H1 (cell line): ENCODE results near the gene TRIM6. TPM values are rescaled to one million over a fixed set of nuclear protein-coding genes. Genes with fewer than 3 reads are reported as not detected.

ENCODE experiments used
- BRCA1 ChIP-seq: IDR thresholded peaks from 2 replicates; pipeline ENCODE4 v1.6.1; 2012; ENCODE audit warnings: low read depth, low read length, improper control_type of control experiment
- CHD1 ChIP-seq: IDR thresholded peaks from 2 replicates; pipeline ENCODE4 v1.6.1; 2012; ENCODE audit warnings: low read depth, low read length, improper control_type of control experiment
- CHD7 ChIP-seq: fragments of 300-600 bp; sonication (generic); IDR thresholded peaks from 2 replicates; pipeline ENCODE4 v1.7.1; 2012; ENCODE audit warnings: low read length, moderate library complexity, mild to moderate bottlenecking, inconsistent platforms; ENCODE audit not compliant: insufficient replicate concordance
- CTBP2 ChIP-seq: IDR thresholded peaks from 2 replicates; pipeline ENCODE4 v1.7.0; 2011; ENCODE audit warnings: borderline replicate concordance, mild to moderate bottlenecking, moderate library complexity, mixed read lengths, low read length; ENCODE audit not compliant: insufficient read depth, insufficient read length
- JUND ChIP-seq: IDR thresholded peaks from 2 replicates; pipeline ENCODE4 v1.6.1; 2011; ENCODE audit warnings: mild to moderate bottlenecking, improper control_type of control experiment, low read length
- POLR2AphosphoS5 ChIP-seq: IDR thresholded peaks from 2 replicates; pipeline ENCODE4 v1.6.1; 2011; ENCODE audit warnings: low read depth, low read length
- RAD21 ChIP-seq, 2 experiments: IDR thresholded peaks in 1 of 2; conservative IDR thresholded peaks in 1 of 2; 2 replicates each; pipeline ENCODE4 v1.6.1; 2011; ENCODE audit warnings: low read depth in 2 of 2, low read length in 2 of 2, improper control_type of control experiment in 1 of 2, inconsistent platforms in 1 of 2, mild to moderate bottlenecking in 1 of 2, moderate library complexity in 1 of 2
- RFX5 ChIP-seq: IDR thresholded peaks from 2 replicates; pipeline ENCODE4 v1.6.1; 2011; ENCODE audit warnings: low read depth, low read length, improper control_type of control experiment, borderline replicate concordance
- SIRT6 ChIP-seq: IDR thresholded peaks from one replicate; pipeline ENCODE4 v1.7.1; 2012; ENCODE audit warnings: low read length, inconsistent platforms
- TAF7 ChIP-seq: optimal IDR thresholded peaks from 2 replicates; pipeline ENCODE3; 2011; ENCODE audit warnings: low read depth, mild to moderate bottlenecking, inconsistent platforms, low read length, moderate library complexity, borderline replicate concordance
- ZNF274 ChIP-seq: IDR thresholded peaks from 2 replicates; pipeline ENCODE4 v1.7.0; 2012; ENCODE audit warnings: low read length, borderline replicate concordance; ENCODE audit errors: extremely low read depth
- polyA plus RNA-seq, 7 experiments: library from polyadenylated mRNA; depleted of rRNA in 3 of 7; stranded (reverse) in 5 of 7; unstranded in 2 of 7; fragments of >200 nt in 5 of 7; fragments of 200-250 nt in 2 of 7; gene quantifications; 1 replicate in 5 of 7; 2 replicates in 1 of 7; 4 replicates in 1 of 7; pipeline versions ENCODE4 v1.2.1 to v1.2.3, GENCODE V29; 2011 to 2013; ENCODE audit warnings: missing spikeins in 2 of 7, mixed read lengths in 2 of 7
- total RNA-seq: library from RNA; stranded (reverse); fragmentation: NEBNext Ultra II Directional; extraction: Animal tissue kit (Norgen Biotek cat#: 25700); gene quantifications from 2 replicates; pipeline ENCODE4 v1.2.1, GENCODE V29; 2021

The TRIM6 gene
- total and polyA plus RNA-seq, 2 of the 8 experiments (the other 6 are each of a cell fraction or from before 2014, with no cell fraction given), result 21.6 to 23.3 TPM

GRCh38 chr11:5618807-5619206, 22.4 kb downstream of the TRIM6 start (continued):
- TF ChIP-seq CHD7 (no peak), CTBP2 (no peak), JUND (no peak), SIRT6 (no peak), RFX5 (no peak), RAD21 (IDR thresholded peaks at IDR 0.05 in 1 of 2, conservative IDR thresholded peaks at IDR 0.05 in 1 of 2; ENCODE audit: low read depth in 2 of 2, low read length in 2 of 2) (no peak), BRCA1 (no peak), ZNF274 (no peak), POLR2AphosphoS5 (no peak), TAF7 (no peak), CHD1 (no peak)
